Natural killer cell treated with Interleukin-12 subunit alpha and Interleukin-12 subunit beta and Interleukin-15 and Interleukin-18, amount 100 ng/mL, for 72 hours (primary cell): ENCODE results near the gene WASHC4. TPM values are rescaled to one million over a fixed set of nuclear protein-coding genes. Genes with fewer than 3 reads are reported as not detected.

Experiments
- ATAC-seq, 2 donors: fragments of 150-1000 bp; cut with Tn5 transposase in 1 of 2; sonication (Bioruptor Pico), chemical (Tn5 transposase) in 1 of 2; 2 replicates each; pipeline ENCODE4 v1.10.0; 2021
- DNase-seq: peaks from one replicate; pipeline ENCODE4 v3.0.0; 2022; ENCODE audit warnings: low spot score
- H3K27ac Mint-ChIP-seq, 2 donors: 1 replicate in 1 of 2; 2 replicates in 1 of 2; pipeline ENCODE4 v1.8.0; 2022; ENCODE audit warnings: mixed read lengths in 2 of 2, mild to moderate bottlenecking in 1 of 2, moderate library complexity in 1 of 2
- H3K27me3 Mint-ChIP-seq, 2 donors: 1 replicate in 1 of 2; 2 replicates in 1 of 2; pipeline ENCODE4 v1.8.0; 2022; ENCODE audit warnings: mixed read lengths in 2 of 2
- H3K36me3 Mint-ChIP-seq: one replicate; pipeline ENCODE4 v1.8.0; 2022; ENCODE audit warnings: mixed read lengths
- H3K4me1 Mint-ChIP-seq, 2 donors: 1 replicate in 1 of 2; 2 replicates in 1 of 2; pipeline ENCODE4 v1.8.0; 2022; ENCODE audit warnings: low read depth in 2 of 2, mixed read lengths in 2 of 2, mild to moderate bottlenecking in 1 of 2
- H3K4me3 Mint-ChIP-seq: one replicate; pipeline ENCODE4 v1.8.0; 2022; ENCODE audit warnings: mixed read lengths
- H3K9me3 Mint-ChIP-seq: 2 replicates; pipeline ENCODE4 v1.8.0; 2022; ENCODE audit warnings: mixed read lengths
- total RNA-seq, 2 donors: library from RNA; stranded (reverse); gene quantifications; one replicate each; pipeline ENCODE4 v1.2.3, GENCODE V29; 2022

The WASHC4 gene
- total RNA-seq, 2 donors from 2014 or later = 42.8 to 48.2 TPM

- H3K27me3 Mint-ChIP-seq = peaks cover 36 to 55% of the 10 kb centered on the region in 2 donors
- H3K27ac Mint-ChIP-seq = no peak overlapping the region
- no peak overlapping the region for H3K4me3 Mint-ChIP-seq
- no peaks in the 10 kb centered on the region for H3K9me3 Mint-ChIP-seq
- peaks cover 11% of the 10 kb centered on the region for H3K36me3 Mint-ChIP-seq
- no peaks in the 10 kb centered on the region for H3K4me1 Mint-ChIP-seq
- ATAC-seq (no peak), DNase-seq (no peak)
Measured at GRCh38 chr12:105100998-105101397, 6.5 kb upstream of the WASHC4 start.

- H3K27me3 Mint-ChIP-seq = peaks cover 36 to 59% of the 10 kb centered on the region in 2 donors
- no peaks in the 10 kb centered on the region for H3K9me3 Mint-ChIP-seq
- no peak for DNase-seq
- H3K4me3 Mint-ChIP-seq = no peak overlapping the region
- peaks cover 4 to 9% of the 10 kb centered on the region in 2 donors for H3K4me1 Mint-ChIP-seq
- ATAC-seq = no peak
- H3K36me3 Mint-ChIP-seq = peaks cover 4% of the 10 kb centered on the region
- no peak overlapping the region for H3K27ac Mint-ChIP-seq
Measured at GRCh38 chr12:105102673-105103072, 4.9 kb upstream of the WASHC4 start.

GRCh38 chr12:105104762-105105161 is 2.8 kb upstream of the WASHC4 start:
- no peak overlapping the region for H3K4me3 Mint-ChIP-seq
- H3K36me3 Mint-ChIP-seq = no peaks in the 10 kb centered on the region
- no peaks in the 10 kb centered on the region for H3K9me3 Mint-ChIP-seq
- H3K27me3 Mint-ChIP-seq = peaks cover 21 to 41% of the 10 kb centered on the region in 2 donors
- H3K27ac Mint-ChIP-seq = no peak overlapping the region
- H3K4me1 Mint-ChIP-seq = peaks cover 15 to 24% of the 10 kb centered on the region in 2 donors
- no peak for ATAC-seq
- no peak for DNase-seq

- DNase-seq (no peak), ATAC-seq (no peak)
- no peaks in the 10 kb centered on the region for H3K36me3 Mint-ChIP-seq
- H3K27me3 Mint-ChIP-seq = peaks cover 17 to 33% of the 10 kb centered on the region in 2 donors
- peak overlapping the region; percentile 97 for H3K4me3 Mint-ChIP-seq
- H3K4me1 Mint-ChIP-seq = peaks cover 19 to 30% of the 10 kb centered on the region in 2 donors
- H3K9me3 Mint-ChIP-seq = no peaks in the 10 kb centered on the region
- peak overlapping the region; percentile 90 to 93 for H3K27ac Mint-ChIP-seq
Measured at GRCh38 chr12:105106621-105107020, 910 bp upstream of the WASHC4 start.

- H3K27me3 Mint-ChIP-seq = peaks cover 17 to 30% of the 10 kb centered on the region in 2 donors
- H3K4me1 Mint-ChIP-seq = peaks cover 23 to 30% of the 10 kb centered on the region in 2 donors
- H3K36me3 Mint-ChIP-seq = peaks cover 5% of the 10 kb centered on the region
- H3K9me3 Mint-ChIP-seq = no peaks in the 10 kb centered on the region
- ATAC-seq = peak; percentile 1 to 2
- no peak for DNase-seq
- H3K27ac Mint-ChIP-seq = peak overlapping the region; percentile 90 to 93
- H3K4me3 Mint-ChIP-seq = peak overlapping the region; percentile 97
Measured at GRCh38 chr12:105107171-105107493, 399 bp upstream of the WASHC4 start.

GRCh38 chr12:105109465-105110212 is 2.1 kb downstream of the WASHC4 start:
- DNase-seq (no peak), ATAC-seq (no peak)
- peaks cover 4 to 13% of the 10 kb centered on the region in 2 donors for H3K27me3 Mint-ChIP-seq
- H3K4me1 Mint-ChIP-seq = peaks cover 28 to 36% of the 10 kb centered on the region in 2 donors
- H3K9me3 Mint-ChIP-seq = no peaks in the 10 kb centered on the region
- H3K4me3 Mint-ChIP-seq = peak overlapping the region; percentile 97
- peaks cover 6% of the 10 kb centered on the region for H3K36me3 Mint-ChIP-seq
- peak overlapping the region; percentile 77 to 93 for H3K27ac Mint-ChIP-seq

- H3K27ac Mint-ChIP-seq = no peak overlapping the region
- H3K36me3 Mint-ChIP-seq = peaks cover 6% of the 10 kb centered on the region
- no peak overlapping the region for H3K4me3 Mint-ChIP-seq
- H3K4me1 Mint-ChIP-seq = peaks cover 28 to 36% of the 10 kb centered on the region in 2 donors
- no peaks in the 10 kb centered on the region for H3K9me3 Mint-ChIP-seq
- peaks cover 0 to 8% of the 10 kb centered on the region in 2 donors for H3K27me3 Mint-ChIP-seq
- ATAC-seq = no peak
- DNase-seq = no peak
Measured at GRCh38 chr12:105110851-105111250, 3.3 kb downstream of the WASHC4 start.

GRCh38 chr12:105113094-105113493 is 5.6 kb downstream of the WASHC4 start:
- no peak overlapping the region for H3K4me3 Mint-ChIP-seq
- ATAC-seq = no peak
- peaks cover 12% of the 10 kb centered on the region for H3K36me3 Mint-ChIP-seq
- H3K27me3 Mint-ChIP-seq = no peaks in the 10 kb centered on the region
- peaks cover 24 to 27% of the 10 kb centered on the region in 2 donors for H3K4me1 Mint-ChIP-seq
- no peaks in the 10 kb centered on the region for H3K9me3 Mint-ChIP-seq
- H3K27ac Mint-ChIP-seq = no peak overlapping the region
- no peak for DNase-seq

GRCh38 chr12:105116969-105117368 is 9.4 kb downstream of the WASHC4 start:
- Mint-ChIP-seq H3K9me3 (no peaks in the 10 kb centered on the region), H3K4me1 (peaks cover 6 to 7% of the 10 kb centered on the region in 2 donors), H3K27ac (no peak overlapping the region), H3K27me3 (no peaks in the 10 kb centered on the region), H3K4me3 (no peak overlapping the region), H3K36me3 (peaks cover 13% of the 10 kb centered on the region)
- ATAC-seq (no peak), DNase-seq (no peak)

- no peaks in the 10 kb centered on the region for H3K27me3 Mint-ChIP-seq
- DNase-seq (no peak), ATAC-seq (no peak)
- peaks cover 14% of the 10 kb centered on the region for H3K36me3 Mint-ChIP-seq
- H3K9me3 Mint-ChIP-seq = no peaks in the 10 kb centered on the region
- no peak overlapping the region for H3K4me3 Mint-ChIP-seq
- H3K27ac Mint-ChIP-seq = no peak overlapping the region
- H3K4me1 Mint-ChIP-seq = peaks cover 0 to 9% of the 10 kb centered on the region in 2 donors
Measured at GRCh38 chr12:105120551-105120950, 13.0 kb downstream of the WASHC4 start.

GRCh38 chr12:105138248-105138647 is 30.7 kb downstream of the WASHC4 start:
- no peak for ATAC-seq
- Mint-ChIP-seq H3K27ac (no peak overlapping the region), H3K4me3 (no peak overlapping the region), H3K27me3 (no peaks in the 10 kb centered on the region), H3K4me1 (peaks cover 13 to 14% of the 10 kb centered on the region in 2 donors), H3K36me3 (peaks cover 40% of the 10 kb centered on the region), H3K9me3 (no peaks in the 10 kb centered on the region)
- DNase-seq = no peak

- H3K9me3 Mint-ChIP-seq = no peaks in the 10 kb centered on the region
- DNase-seq = no peak
- ATAC-seq = no peak
- no peak overlapping the region for H3K4me3 Mint-ChIP-seq
- H3K27me3 Mint-ChIP-seq = no peaks in the 10 kb centered on the region
- H3K4me1 Mint-ChIP-seq = peaks cover 0 to 4% of the 10 kb centered on the region in 2 donors
- H3K36me3 Mint-ChIP-seq = peaks cover 22% of the 10 kb centered on the region
- H3K27ac Mint-ChIP-seq = no peak overlapping the region
Measured at GRCh38 chr12:105141320-105141922, 33.9 kb downstream of the WASHC4 start.

GRCh38 chr12:105142259-105142658 is 34.7 kb downstream of the WASHC4 start:
- no peak for DNase-seq
- H3K4me3 Mint-ChIP-seq = no peak overlapping the region
- no peaks in the 10 kb centered on the region for H3K9me3 Mint-ChIP-seq
- H3K36me3 Mint-ChIP-seq = peaks cover 25% of the 10 kb centered on the region
- ATAC-seq = no peak
- H3K4me1 Mint-ChIP-seq = no peaks in the 10 kb centered on the region
- H3K27ac Mint-ChIP-seq = no peak overlapping the region
- H3K27me3 Mint-ChIP-seq = no peaks in the 10 kb centered on the region

GRCh38 chr12:105156260-105156659 is 48.7 kb downstream of the WASHC4 start:
- Mint-ChIP-seq H3K27ac (no peak overlapping the region), H3K27me3 (no peaks in the 10 kb centered on the region), H3K36me3 (peaks cover 20% of the 10 kb centered on the region), H3K9me3 (no peaks in the 10 kb centered on the region), H3K4me3 (no peak overlapping the region), H3K4me1 (peaks cover 0 to 3% of the 10 kb centered on the region in 2 donors)
- ATAC-seq = no peak
- DNase-seq = no peak
